HUDEP-2 (cell line): Measurements from ENCODE around the gene SLC7A7.
A peak's percentile ranks its signal among the peaks of the same experiment; 100 is the strongest.
"Not testable (repeated sequence)": the region's sequence is repeated elsewhere in the genome, so short reads cannot be mapped to it uniquely, and the experiment has no call there.

ENCODE experiments used
- DNase-seq, 76 experiments: peaks; one replicate each; lab custom pipeline; 2025; ENCODE audit not compliant: unreplicated experiment in 76 of 76; lab: John Stamatoyannopoulos, UW

SLC7A7 gene

GRCh38 chr14:22822016-22822570 is 6.9 kb upstream of the SLC7A7 start:
- no peak for DNase-seq

DNA sequence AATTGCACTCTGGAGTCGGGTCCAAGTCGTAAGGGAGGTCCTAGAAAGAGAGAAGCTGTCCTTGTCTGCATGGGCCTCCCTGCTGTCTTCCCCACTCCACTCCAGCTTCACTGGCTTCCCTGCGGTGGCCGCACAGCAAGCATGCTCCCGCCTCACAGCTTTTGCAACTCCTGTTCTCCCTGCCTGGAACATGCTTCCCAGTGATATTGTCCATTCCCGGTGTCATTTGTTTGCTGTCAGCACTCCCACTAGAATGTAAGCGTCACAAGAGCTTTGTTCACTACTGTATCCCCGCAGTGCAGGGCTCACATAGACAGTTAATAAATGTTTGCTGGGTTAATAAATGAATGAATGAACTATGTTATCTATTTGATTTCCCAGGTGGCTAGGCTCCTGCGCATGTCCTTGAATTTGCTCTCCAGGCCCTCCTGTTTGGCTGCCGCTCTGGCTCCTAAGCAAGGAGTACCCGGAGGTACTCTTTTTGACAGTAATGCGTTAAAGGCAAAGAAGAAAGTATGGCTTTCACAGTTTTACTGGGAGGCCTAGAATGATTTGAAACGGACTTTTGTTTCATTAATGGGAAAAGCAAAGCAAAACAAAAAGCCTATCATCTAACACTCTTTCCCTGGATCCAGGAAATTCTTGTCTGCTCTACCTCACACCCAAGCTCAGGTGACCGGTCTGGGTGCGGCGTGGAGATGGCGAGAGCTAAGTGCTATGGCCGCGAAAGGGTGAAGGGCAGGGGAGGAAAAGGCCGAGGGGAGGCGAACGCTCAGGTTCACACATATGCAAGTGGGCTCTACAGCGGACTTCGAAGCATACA is 6.2 kb upstream of the SLC7A7 start:
- DNase-seq, result no peak

DNA sequence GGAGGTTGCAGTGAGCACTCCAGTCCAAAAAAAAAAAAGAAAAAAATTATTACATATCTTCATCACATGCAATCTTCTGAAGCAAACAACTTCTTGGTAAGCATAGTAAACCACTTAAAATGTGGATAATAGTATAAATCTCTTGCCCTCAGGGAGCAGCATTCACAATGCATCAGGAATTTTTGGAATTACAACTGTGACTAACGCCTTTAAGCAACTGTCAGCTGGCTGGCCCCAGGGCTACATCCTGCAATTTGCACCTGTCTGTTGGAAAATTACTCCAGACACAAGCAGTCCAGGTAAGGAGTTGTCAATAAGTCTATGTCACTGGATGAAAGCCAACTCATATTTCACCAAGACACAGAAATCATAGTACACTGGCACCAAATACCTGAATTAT is 5.5 kb upstream of the SLC7A7 start:
- DNase-seq, result no peak

DNA sequence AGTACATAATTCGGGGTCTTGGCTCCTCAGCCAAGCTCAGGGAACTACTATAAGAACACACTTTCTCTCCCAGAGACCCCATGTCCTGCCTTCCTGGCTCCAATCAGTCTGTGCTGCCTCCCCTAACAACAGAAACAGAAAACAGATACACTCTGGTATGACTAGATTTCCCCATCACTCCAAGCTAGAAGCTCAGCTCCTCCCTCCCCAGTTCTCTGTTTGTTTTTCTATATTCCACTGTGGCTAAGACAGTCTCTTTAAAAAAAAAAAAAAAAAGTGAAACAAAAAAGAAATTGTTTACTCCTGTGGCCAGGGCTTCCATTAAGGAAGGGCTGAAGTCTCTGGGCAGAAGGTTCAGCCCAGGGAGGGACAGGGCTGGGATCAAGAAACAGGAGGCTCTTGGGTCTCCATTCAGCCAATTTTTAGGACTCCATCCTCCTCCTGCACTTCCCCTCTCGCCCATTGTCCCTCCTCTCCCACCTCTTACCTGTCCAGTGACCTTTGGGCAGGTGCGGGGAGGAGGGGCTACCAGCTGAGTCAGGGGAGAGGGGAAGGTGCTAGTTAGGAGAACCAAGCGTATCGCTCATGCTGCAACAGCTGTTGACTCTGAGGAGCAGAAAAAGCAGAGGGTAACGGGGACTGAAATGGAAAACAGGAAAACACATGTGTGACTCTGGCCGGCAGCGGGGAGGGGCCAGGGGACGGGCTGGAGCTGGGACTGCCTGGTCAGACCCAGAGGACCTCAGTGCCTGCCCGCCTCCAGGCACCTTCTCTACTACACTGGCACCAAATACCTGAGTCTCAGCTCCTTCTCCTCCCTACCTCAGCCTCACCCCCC is 4.1 kb upstream of the SLC7A7 start:
- DNase-seq, result no peak

DNA sequence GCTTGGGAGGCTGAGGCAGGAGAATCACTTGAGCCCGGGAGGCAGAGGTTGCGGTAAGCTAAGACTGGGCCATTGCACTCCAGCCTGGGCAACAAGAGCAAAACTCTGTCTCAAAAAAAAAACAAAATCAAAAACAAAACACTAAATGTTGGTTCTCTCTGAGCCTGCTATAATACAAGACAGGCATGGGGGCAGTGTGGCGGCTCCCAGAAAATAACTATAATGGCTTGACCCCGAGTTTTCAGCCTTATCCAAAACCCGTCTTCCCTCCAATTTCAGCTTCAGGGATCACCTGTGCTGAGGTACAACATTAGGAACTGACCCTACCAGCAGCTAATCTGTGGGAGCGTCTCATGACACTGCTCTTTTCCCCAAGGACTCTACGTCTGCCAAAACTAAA is 862 bp downstream of the SLC7A7 start:
- no peak for DNase-seq

DNA sequence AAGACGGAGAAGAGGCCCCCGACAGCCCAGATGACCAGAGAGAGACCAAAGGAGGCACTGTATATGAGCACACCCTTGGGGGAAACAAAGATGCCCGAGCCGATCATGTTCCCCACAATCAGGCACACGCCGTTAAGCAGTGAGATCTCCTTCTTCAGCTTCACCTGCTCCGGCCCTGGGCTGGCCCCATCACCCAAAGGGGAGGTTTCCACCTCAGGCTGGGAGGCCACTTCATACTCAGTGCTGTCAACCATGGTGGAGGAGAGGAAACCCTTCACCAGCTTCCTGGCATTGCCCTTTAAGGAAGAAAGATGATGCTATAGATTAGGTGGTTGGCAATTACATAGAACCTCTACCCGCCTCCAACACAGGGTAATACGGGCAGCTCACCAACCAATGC is 2.1 kb downstream of the SLC7A7 start:
- no peak for DNase-seq

- DNase-seq, result no peak
These were observed 2.5 kb downstream of the SLC7A7 start for GRCh38 chr14:22812744-22813143.

DNA sequence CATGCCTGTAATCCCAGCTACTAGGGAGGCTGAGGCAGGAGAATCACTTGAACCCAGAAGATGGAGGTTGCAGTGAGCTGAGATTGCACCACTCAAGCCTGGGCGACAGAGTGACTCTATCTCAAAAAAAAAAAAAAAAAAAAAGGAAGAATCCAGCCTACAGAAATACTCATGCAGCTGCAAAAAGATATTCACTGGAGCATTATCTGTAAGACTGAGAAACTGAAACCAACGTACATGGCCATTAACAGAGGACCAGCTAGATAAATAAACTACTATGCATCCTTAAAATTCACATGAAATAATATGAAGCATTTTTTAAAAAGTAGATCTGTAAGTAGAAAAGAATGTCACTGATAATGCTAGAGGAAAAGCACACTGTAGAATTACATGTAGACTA is 3.5 kb downstream of the SLC7A7 start:
- DNase-seq, result no peak

DNA sequence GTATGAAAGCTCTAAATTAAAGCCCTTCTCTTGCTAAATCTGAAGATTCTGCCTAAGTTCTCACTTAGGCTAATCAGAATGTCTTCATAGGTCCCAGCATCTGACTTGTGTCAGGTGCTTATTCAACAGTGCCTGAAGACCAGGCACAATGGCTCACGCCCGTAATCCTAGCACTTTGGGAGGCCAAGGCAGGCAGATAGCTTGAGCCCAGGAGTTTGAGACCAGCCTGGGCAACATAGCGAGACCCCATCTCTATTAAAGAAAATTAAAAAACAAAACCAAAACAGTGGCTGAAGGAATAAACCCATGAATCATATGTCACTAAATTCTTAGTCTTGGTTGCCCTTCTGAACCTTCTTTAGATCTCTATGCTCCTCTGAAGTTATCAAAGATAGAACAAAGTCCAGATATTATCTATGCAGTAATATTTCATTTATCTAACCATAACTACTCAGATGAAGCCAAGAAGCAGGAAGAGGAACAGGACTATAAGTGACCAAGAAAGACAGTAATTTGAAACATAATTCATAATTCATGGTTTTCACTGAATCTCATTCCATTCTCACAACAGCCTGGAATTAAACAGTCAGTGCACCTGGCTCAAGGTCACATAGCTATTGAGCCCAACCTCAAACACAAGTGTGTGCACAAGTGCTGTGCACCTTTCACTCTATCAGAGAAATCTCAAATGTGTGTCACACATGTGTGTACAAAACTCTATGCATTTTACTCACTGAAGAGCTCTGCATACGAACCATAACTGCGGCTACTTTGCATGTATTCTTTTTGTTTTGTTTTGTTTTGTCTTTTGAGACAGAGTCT is 6.6 kb downstream of the SLC7A7 start:
- DNase-seq, result no peak

DNA sequence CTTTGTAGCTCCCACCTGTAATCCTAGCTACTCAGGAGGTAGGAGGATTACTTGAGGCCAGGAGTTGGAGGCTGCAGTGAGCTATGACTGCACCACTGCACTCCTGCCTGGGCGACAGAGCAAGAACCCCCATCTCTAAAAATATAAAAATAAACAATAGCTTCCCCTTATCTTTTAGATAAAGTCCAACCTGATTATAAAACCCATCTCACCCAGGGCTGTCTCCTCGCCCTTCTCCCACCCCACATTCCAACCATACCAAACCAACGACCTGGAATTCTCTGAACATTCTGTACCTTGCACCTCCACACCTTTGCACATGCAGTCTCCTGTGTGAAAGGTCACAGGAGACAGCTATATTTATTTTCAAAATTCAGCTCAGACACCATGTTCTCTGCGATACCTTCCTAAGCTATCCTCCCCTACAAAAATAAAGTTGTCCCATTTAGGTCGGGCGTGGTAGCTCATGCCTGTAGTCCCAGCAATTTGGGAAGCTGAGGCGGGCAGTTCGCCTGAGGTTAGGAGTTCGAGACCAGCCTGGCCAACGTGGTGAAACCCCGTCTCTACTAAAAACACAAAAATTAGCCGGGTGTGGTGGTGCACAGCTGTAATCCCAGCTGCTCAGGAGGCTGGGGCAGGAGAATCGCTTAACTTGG is 7.7 kb downstream of the SLC7A7 start:
- DNase-seq, result no peak

DNA sequence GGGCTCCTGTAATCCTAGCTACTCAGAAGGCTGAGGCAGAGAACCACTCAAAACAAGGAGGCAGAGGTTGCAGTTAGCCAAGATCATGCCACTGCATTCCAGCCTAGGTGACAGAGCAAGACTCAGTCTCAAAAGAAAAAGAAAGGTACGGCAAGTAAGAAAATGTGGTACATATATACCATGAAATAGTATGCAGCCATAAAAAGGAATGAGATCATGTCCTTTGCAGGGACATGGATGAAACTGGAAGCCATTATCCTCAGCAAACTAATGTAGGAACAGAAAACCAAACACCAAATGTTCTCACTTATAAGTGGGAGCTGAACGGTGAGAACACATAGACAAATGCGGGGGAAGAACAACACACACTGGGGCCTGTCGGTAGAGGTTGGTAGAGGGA is 10.0 kb downstream of the SLC7A7 start:
- not testable (repeated sequence) for DNase-seq

- no peak for DNase-seq
These were observed 11.6 kb downstream of the SLC7A7 start for GRCh38 chr14:22803687-22803974.

DNA sequence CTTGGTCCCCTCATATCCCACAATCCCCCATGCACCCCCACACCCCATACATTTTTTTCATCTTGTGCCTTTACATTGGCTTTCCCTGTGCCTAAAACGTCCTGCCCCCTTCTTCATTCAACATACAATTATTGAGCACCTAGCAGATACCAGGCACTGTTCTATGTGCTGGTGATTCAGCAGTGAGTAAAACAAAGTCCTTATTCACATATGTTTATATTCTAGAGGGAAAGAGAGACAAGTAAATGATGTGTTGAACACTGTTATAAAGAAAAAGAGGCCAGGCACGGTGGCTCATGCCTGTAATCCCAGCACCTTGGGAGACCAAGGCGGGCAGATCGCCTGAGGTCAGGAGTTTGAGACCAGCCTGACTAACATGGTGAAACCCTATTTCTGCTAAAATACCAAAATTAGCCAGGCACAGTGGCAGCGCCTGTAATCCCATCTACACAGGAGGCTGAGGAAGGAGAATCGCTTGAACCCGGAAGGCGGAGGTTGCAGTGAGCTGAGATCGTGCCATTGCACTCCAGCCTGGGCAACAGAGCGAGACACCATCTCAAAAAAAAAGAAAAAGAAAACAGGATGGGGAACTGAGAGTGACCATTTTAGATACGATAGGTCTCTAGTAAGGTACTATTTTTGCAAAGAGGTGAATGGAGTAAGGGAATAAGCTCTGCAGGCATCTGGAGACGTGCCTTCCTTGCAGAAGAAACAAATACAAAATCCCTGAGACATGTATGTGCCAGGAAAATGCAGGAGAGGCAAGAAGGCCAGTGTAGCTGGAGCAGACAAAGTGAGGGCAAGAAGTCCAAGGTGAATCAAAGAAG is 12.2 kb downstream of the SLC7A7 start:
- no peak for DNase-seq

DNA sequence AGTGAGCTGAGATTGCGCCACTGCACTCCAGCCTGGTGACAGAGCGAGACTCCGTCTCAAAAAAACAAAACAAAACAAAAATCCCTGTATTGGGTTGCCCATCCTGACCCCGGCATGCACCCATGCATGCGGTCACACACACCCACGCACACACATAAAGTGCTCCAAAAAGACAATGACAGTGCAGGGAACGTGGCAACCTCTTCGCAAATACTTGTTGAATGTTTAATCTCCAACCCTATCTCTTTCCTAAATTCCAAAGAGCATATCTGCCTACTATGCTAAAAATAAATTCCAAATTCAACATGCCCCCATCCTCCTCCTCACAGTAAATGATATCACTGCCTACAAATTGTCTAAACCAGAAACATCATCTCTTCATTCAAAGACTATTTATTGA is 13.5 kb downstream of the SLC7A7 start:
- DNase-seq, result no peak

DNA sequence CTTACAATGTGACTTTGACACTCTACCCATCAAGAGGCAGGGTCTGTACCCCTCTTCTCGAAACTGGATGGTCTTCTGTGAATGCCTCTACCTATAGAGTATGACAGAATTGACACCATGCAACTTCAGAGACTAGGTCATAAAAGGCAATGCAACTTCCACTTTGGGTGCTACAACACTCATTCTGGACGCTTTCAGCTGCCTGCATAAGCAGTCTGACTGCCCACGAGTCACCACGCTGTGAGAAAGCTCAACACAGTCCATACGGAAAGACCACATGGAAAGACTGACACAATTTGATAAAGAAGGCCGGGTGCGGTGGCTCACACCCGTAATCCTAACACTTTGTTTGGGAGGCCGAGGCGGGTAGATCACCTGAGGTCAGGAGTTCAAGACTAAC is 14.9 kb downstream of the SLC7A7 start:
- DNase-seq, result no peak

DNA sequence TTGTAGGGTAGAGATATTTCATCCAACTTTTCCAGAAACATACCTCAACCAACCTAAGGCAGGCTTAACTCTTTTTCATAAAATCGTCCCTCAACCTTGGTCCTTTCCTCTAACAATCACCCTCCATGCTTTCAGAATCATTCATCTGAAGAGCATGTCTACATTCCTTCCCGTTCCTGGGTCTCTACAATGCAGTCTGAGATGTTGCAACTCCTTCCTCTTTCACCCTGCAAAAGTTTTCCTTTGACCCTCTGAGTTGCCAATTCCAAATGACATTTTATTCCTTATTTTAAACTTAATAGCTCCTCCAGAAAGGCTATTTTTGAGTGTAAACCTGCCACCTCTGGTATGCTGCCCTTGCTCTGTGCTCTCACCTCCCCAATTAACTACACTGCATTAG is 16.7 kb downstream of the SLC7A7 start:
- DNase-seq, result no peak

DNA sequence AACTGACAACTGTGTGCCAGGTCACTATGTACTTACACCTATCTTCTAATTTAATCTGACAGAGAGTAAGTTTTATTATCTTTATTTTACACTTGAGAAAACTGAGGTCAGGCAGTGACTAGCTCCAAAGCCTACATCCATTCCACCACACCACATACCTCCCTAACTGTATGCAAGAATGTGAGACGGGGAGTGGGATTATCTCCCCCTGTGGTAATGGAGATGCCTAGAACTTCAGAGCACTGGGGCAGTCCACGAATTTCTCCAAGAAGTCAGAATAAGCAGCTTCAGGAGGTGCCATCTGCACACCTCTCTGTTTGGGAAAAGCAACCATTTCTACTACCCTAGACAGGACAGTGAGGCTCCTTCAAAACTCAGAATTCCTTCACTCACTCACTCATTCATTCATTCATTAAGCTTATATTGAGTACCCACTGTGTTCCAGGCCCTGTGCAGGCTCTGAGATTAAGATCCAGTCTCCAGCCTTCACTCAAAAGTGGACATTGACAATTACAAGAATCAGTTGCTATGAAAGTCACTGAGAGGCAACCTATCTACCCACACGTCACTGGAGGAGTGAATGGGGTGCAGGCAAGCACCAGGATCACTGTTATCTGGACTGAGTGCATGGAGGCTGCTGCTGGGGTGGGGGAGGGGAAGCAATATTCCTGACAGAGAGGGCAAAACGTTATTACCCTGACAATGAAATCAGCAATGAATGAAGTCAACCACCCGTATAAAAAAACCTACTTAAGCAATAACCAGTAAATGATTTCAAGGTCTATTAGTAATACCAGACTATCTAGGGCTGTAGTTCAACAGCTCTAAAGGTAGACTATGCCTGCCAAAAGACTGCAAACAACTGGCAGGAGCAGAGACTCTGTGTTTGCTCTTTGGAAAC is 18.0 kb downstream of the SLC7A7 start:
- DNase-seq, result peak in 1 of 76 experiments; percentile 6

DNA sequence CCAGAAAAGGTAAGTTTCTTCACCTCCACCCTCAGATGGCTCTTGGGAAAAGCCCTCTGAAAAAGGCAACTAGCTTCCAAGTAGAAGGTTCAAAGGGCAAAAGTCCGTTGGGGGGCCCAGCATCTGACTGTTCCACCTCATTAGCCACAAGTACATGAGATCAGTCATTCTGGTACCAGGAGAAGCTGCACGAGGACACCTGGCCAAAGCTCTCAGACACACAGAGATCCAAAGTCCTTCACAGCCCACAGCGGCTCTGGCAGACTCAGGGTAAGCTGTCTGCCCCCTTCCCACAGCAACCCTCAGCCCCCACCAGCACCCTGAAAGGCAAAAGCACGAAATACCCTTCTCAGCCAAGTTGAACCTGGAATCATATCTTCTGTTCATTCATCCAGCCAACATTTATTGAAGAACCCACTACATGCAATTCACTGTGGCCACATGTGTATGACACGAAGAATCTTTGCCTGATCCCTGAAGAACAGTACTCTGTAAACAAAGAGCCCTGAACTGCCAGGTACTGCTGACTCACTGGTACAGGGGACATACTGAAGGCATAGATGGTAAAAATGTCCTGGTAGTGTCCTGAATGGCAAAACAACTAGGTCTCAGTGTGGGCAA is 19.0 kb downstream of the SLC7A7 start:
- DNase-seq, result no peak
